Ishikawa (cell line): ENCODE results near the gene ADCY2.

ENCODE experiments used
- CEBPB ChIP-seq: IDR thresholded peaks from 2 replicates; pipeline ENCODE4 v1.6.1; 2012
- CREB1 ChIP-seq: IDR thresholded peaks from 2 replicates; pipeline ENCODE4 v1.6.1; 2012; ENCODE audit warnings: low read depth
- EGR1 ChIP-seq: IDR thresholded peaks from 2 replicates; pipeline ENCODE4 v1.6.1; 2012
- EP300 ChIP-seq: IDR thresholded peaks from 2 replicates; pipeline ENCODE4 v1.6.1; 2012; ENCODE audit warnings: borderline replicate concordance
- FOXM1 ChIP-seq: IDR thresholded peaks from 2 replicates; pipeline ENCODE4 v1.6.1; 2012; ENCODE audit warnings: low read depth, borderline replicate concordance
- NFIC ChIP-seq: IDR thresholded peaks from 2 replicates; pipeline ENCODE4 v1.6.1; 2012
- RAD21 ChIP-seq: IDR thresholded peaks from 2 replicates; pipeline ENCODE4 v1.6.1; 2012; ENCODE audit warnings: low read depth
- TAF1 ChIP-seq: IDR thresholded peaks from 2 replicates; pipeline ENCODE4 v1.6.1; 2012; ENCODE audit warnings: low read depth, mild to moderate bottlenecking
- TCF12 ChIP-seq: IDR thresholded peaks from 2 replicates; pipeline ENCODE4 v1.6.1; 2012; ENCODE audit warnings: low read depth
- TEAD4 ChIP-seq: IDR thresholded peaks from 2 replicates; pipeline ENCODE4 v1.6.1; 2012
- YY1 ChIP-seq: IDR thresholded peaks from 2 replicates; pipeline ENCODE4 v1.6.1; 2012; ENCODE audit warnings: low read depth
- ZBTB7A ChIP-seq: IDR thresholded peaks from 2 replicates; pipeline ENCODE4 v1.6.1; 2012; ENCODE audit warnings: low read depth
- TF ChIP-seq, protein P1 (sequence below): IDR thresholded peaks from 2 replicates; pipeline ENCODE4 v1.6.1; 2012
- TF ChIP-seq, protein P2 (sequence below): IDR thresholded peaks from 2 replicates; pipeline ENCODE4 v1.6.1; 2012
- TF ChIP-seq, protein P3 (sequence below): IDR thresholded peaks from 2 replicates; pipeline ENCODE4 v1.6.1; 2012; ENCODE audit warnings: low read depth, mild to moderate bottlenecking

The ADCY2 gene

DNA sequence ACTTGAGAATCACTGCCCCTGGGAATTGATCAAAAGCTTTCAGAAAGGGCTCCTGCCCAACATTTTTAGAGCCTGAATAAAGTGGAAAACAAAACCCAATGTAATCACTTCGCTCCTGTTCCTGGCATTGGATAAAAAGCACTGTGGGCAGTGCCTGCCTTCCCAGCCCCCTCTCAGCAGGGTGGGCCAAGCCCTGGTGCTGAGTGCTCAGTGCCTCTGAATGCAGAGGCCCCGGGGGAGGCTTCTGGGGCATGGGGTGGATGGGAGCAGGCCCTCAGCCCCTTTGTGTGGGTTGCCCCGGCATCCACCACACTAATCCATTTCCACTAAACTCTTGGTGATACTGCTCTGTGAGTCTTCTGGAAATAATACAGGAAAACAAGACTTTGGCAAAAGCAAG is 399.4 kb downstream of the ADCY2 start:
- TF ChIP-seq ZBTB7A (no peak), EGR1 (no peak), TEAD4 (no peak)
- TF ChIP-seq, protein P1, sequence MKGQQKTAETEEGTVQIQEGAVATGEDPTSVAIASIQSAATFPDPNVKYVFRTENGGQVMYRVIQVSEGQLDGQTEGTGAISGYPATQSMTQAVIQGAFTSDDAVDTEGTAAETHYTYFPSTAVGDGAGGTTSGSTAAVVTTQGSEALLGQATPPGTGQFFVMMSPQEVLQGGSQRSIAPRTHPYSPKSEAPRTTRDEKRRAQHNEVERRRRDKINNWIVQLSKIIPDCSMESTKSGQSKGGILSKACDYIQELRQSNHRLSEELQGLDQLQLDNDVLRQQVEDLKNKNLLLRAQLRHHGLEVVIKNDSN, result no peak

DNA sequence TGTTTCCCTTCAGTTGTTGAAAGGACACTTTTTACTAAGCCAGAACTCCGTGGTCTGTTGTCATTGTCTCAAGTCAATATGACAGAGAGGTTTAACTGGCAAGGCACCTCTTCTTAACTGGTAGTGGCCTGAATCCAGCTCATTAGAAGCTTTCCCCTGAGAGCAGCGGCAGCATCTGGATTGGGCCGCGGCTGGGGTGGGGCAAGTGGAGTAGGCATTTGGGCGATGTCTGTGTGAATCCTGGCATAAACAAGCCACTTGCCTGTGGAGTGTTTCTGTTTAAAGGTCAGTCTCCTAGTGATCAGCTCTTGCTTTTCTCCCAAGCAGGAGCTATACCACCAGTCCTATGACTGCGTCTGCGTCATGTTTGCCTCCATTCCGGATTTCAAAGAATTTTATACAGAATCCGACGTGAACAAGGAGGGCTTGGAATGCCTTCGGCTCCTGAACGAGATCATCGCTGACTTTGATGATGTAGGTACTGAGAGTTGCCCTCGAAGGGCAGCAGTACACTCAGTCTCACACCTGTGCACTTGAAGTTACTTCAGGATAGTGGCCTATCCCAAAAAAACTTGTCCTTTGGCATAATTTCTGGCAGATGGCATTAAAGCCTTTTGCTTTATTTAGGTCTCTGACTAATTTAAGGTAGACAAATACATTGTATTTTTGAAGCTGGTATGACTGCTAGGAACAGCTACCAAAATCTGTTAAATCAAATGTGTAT is 406.1 kb downstream of the ADCY2 start:
- TF ChIP-seq NFIC, result no peak

DNA sequence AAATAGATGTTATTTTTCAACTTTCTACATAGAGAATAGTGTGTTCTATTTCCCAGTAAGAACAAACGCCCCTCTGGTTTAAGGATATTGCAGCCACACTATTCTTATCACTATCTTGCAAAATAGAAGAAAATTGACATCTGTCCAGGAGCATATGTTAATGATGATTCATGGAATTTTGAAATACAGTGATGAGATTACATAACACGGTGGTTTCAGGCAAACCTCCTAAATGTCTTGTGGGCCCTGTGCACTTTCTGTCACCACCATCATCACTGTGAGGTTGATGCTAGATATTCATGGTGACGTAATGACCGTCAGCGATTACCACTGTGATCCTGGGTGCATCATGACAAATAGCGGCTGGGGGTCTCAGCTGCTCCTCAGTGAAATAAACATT is 406.9 kb downstream of the ADCY2 start:
- TF ChIP-seq, protein P2, sequence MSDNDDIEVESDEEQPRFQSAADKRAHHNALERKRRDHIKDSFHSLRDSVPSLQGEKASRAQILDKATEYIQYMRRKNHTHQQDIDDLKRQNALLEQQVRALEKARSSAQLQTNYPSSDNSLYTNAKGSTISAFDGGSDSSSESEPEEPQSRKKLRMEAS, result no peak
- TF ChIP-seq EP300 (no peak), EGR1 (no peak), NFIC (no peak), CEBPB (no peak), TEAD4 (no peak), CREB1 (no peak), RAD21 (no peak), FOXM1 (no peak), TAF1 (no peak), TCF12 (no peak), ZBTB7A (no peak), YY1 (no peak)
- TF ChIP-seq, protein P3, sequence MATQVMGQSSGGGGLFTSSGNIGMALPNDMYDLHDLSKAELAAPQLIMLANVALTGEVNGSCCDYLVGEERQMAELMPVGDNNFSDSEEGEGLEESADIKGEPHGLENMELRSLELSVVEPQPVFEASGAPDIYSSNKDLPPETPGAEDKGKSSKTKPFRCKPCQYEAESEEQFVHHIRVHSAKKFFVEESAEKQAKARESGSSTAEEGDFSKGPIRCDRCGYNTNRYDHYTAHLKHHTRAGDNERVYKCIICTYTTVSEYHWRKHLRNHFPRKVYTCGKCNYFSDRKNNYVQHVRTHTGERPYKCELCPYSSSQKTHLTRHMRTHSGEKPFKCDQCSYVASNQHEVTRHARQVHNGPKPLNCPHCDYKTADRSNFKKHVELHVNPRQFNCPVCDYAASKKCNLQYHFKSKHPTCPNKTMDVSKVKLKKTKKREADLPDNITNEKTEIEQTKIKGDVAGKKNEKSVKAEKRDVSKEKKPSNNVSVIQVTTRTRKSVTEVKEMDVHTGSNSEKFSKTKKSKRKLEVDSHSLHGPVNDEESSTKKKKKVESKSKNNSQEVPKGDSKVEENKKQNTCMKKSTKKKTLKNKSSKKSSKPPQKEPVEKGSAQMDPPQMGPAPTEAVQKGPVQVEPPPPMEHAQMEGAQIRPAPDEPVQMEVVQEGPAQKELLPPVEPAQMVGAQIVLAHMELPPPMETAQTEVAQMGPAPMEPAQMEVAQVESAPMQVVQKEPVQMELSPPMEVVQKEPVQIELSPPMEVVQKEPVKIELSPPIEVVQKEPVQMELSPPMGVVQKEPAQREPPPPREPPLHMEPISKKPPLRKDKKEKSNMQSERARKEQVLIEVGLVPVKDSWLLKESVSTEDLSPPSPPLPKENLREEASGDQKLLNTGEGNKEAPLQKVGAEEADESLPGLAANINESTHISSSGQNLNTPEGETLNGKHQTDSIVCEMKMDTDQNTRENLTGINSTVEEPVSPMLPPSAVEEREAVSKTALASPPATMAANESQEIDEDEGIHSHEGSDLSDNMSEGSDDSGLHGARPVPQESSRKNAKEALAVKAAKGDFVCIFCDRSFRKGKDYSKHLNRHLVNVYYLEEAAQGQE, result no peak
- TF ChIP-seq, protein P1, result no peak

DNA sequence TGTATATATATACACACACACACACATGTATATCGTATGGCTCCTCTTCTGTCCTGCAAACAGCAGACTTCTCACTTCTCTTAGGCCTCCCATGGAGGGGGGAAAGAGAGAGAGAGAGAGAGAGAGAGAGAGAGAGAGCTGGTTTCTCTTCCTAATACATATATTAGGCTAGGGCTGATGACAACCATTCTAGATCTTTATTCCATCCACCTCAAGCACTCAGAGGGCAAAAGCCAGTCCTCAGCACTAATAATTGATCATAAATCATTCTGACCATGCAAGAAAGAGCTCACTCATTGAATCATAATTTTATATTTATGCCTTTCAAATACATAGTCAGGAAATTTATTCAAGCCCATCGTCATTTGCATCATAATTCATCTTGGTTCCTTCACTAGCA is 408.0 kb downstream of the ADCY2 start:
- TF ChIP-seq TAF1 (no peak), CEBPB (no peak), EP300 (no peak), NFIC (no peak), FOXM1 (no peak), CREB1 (no peak), EGR1 (no peak), RAD21 (no peak), TEAD4 (no peak), ZBTB7A (no peak), TCF12 (no peak), YY1 (no peak)
- TF ChIP-seq, protein P1, result no peak
- TF ChIP-seq, protein P2, result no peak
- TF ChIP-seq, protein P3, result no peak

DNA sequence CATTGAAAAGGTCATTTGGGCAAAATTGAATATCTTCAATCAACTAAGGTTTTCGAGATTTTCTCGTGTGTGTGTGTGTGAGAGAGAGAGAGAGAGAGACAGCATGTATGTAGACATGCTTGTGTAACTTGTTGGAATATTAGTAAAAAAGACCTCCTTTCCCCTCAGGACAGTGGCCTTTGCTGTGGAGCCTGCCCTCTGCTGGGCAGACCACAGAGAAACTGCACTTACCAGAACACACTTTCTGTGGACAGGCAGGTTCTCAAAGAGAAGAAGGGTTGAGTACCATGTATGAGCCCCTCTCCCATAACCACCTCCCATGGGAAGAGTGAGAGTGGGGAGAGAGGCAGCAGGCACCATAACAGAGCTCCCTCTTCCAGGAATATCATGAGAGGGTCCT is 409.4 kb downstream of the ADCY2 start:
- TF ChIP-seq, protein P1, result no peak
- TF ChIP-seq, protein P3, result no peak
- TF ChIP-seq TAF1 (no peak), FOXM1 (no peak), TCF12 (no peak), NFIC (no peak), EGR1 (no peak), RAD21 (0 out of 2 replicates have a peak, but pooled peaks have one; percentile 5)
- TF ChIP-seq, protein P2, result no peak
